ENCODE results near the gene TVP23C.
"Not testable (repeated sequence)": the region's sequence is repeated elsewhere in the genome, so short reads cannot be mapped to it uniquely, and the experiment has no call there.

Gene TVP23C

GRCh38 chr17:15540371-15541219 is 22.7 kb downstream of the TVP23C start:
- not testable (repeated sequence) for H3K27ac ChIP-seq; DNase-seq (ENCODE audit: low read depth, low spot score)

GRCh38 chr17:15533122-15533521 is 30.2 kb downstream of the TVP23C start:
- not testable (repeated sequence) for DNase-seq (ENCODE audit: low read depth, low spot score); H3K27ac ChIP-seq

- H3K27ac ChIP-seq; DNase-seq (ENCODE audit: low read depth, low spot score): not testable (repeated sequence)
Measured at GRCh38 chr17:15526292-15527218, 36.7 kb downstream of the TVP23C start.

- not testable (repeated sequence) for DNase-seq (ENCODE audit: low read depth, low spot score); H3K27ac ChIP-seq
Measured at GRCh38 chr17:15524990-15525985, 38.0 kb downstream of the TVP23C start.

GRCh38 chr17:15516150-15516549 is 47.1 kb downstream of the TVP23C start:
- H3K27ac ChIP-seq, result no peak overlapping the region
- peak; percentile 37 for DNase-seq (ENCODE audit: low read depth, low spot score)

- DNase-seq (ENCODE audit: low read depth, low spot score), result no peak
- H3K27ac ChIP-seq, result no peak overlapping the region
Measured at GRCh38 chr17:15514469-15514868, 48.8 kb downstream of the TVP23C start.

GRCh38 chr17:15513856-15514459 is 49.3 kb downstream of the TVP23C start:
- no peak overlapping the region for H3K27ac ChIP-seq
- DNase-seq (ENCODE audit: low read depth, low spot score), result no peak

- no peak for DNase-seq (ENCODE audit: low read depth, low spot score)
- H3K27ac ChIP-seq, result no peak overlapping the region
Measured at GRCh38 chr17:15513058-15513791, 50.1 kb downstream of the TVP23C start.

- no peak overlapping the region for H3K27ac ChIP-seq
- DNase-seq (ENCODE audit: low read depth, low spot score), result no peak
Measured at GRCh38 chr17:15512071-15512709, 51.1 kb downstream of the TVP23C start.

- H3K27ac ChIP-seq, result no peak overlapping the region
- DNase-seq (ENCODE audit: low read depth, low spot score), result no peak
Measured at GRCh38 chr17:15511142-15511541, 52.1 kb downstream of the TVP23C start.

- DNase-seq (ENCODE audit: low read depth, low spot score), result no peak
- no peak overlapping the region for H3K27ac ChIP-seq
Measured at GRCh38 chr17:15510361-15510760, 52.9 kb downstream of the TVP23C start.

GRCh38 chr17:15509095-15509494 is 54.2 kb downstream of the TVP23C start:
- no peak for DNase-seq (ENCODE audit: low read depth, low spot score)
- no peak overlapping the region for H3K27ac ChIP-seq

GRCh38 chr17:15508466-15508865 is 54.8 kb downstream of the TVP23C start:
- no peak overlapping the region for H3K27ac ChIP-seq
- no peak for DNase-seq (ENCODE audit: low read depth, low spot score)

- DNase-seq (ENCODE audit: low read depth, low spot score), result no peak
- H3K27ac ChIP-seq, result no peak overlapping the region
Measured at GRCh38 chr17:15507896-15508295, 55.4 kb downstream of the TVP23C start.

GRCh38 chr17:15507001-15507400 is 56.3 kb downstream of the TVP23C start:
- DNase-seq (ENCODE audit: low read depth, low spot score), result no peak
- H3K27ac ChIP-seq, result no peak overlapping the region

GRCh38 chr17:15505708-15506107 is 57.6 kb downstream of the TVP23C start:
- not testable (repeated sequence) for DNase-seq (ENCODE audit: low read depth, low spot score); H3K27ac ChIP-seq

- no peak overlapping the region for H3K27ac ChIP-seq
- no peak for DNase-seq (ENCODE audit: low read depth, low spot score)
Measured at GRCh38 chr17:15503731-15504130, 59.6 kb downstream of the TVP23C start.

- DNase-seq (ENCODE audit: low read depth, low spot score), result no peak
Measured at GRCh38 chr17:15502369-15503112, 60.7 kb downstream of the TVP23C start.

More at GRCh38 chr17:15502369-15503112, 60.7 kb downstream of the TVP23C start:
- H3K27ac ChIP-seq, result no peak overlapping the region
